Muscle layer of colon (tissue), 2 donors: ENCODE data around the gene MEF2D.

ENCODE experiments used
- H3K27ac ChIP-seq: one replicate; pipeline ENCODE4 v1.7.0; 2013; ENCODE audit warnings: low read depth, mild to moderate bottlenecking, low read length, moderate library complexity
- H3K27me3 ChIP-seq, 2 donors: one replicate each; pipeline ENCODE4 v1.7.0; 2013; ENCODE audit warnings: low read length in 2 of 2, mild to moderate bottlenecking in 2 of 2; ENCODE audit not compliant: insufficient read depth in 2 of 2, control insufficient read depth in 1 of 2
- H3K36me3 ChIP-seq: one replicate; pipeline ENCODE4 v1.7.0; 2013; ENCODE audit warnings: mild to moderate bottlenecking, low read length; ENCODE audit not compliant: insufficient read depth
- H3K4me1 ChIP-seq: one replicate; pipeline ENCODE4 v1.7.0; 2013; ENCODE audit warnings: mild to moderate bottlenecking, low read length; ENCODE audit not compliant: insufficient read depth
- H3K4me3 ChIP-seq, 2 donors: one replicate each; pipeline ENCODE4 v1.7.0; 2013; ENCODE audit warnings: low read length in 2 of 2, low read depth in 1 of 2, mild to moderate bottlenecking in 1 of 2, moderate library complexity in 1 of 2
- H3K9ac ChIP-seq: one replicate; pipeline ENCODE4 v1.7.0; 2013; ENCODE audit warnings: low read length
- H3K9me3 ChIP-seq: one replicate; pipeline ENCODE4 v1.7.0; 2013; ENCODE audit warnings: mild to moderate bottlenecking, low read length
- donor health status: abdominal sarcoma.
- donor health status: Adenocarcinoma of cecum.

Gene MEF2D

DNA sequence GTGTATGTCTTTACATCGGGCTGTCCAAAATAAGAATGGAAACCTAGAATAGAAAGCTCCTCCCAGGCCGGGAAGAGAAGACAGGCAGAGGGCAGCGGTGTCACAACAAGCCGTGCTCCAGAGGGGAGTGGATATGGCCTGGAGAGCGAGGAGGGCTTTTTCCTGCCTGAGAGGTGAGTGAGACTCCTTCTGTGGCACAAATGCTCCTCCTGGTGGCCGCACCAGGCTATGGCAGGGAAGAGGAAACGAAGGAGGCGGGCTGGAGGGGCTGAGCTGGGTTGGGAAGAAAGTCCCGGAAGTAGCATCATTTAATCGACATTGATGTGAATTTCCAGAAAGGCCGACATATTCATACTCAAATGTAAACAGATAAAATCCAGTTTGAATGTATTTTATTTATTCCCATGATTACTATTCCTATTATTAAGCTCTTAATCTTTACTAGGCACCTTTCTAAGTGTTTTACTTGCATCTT is 54.7 kb downstream of the MEF2D start:
- Histone ChIP-seq H3K27ac (no peak overlapping the region), H3K9ac (no peak overlapping the region), H3K27me3 (peaks cover 10 to 29% of the 10 kb centered on the region in 2 donors)

DNA sequence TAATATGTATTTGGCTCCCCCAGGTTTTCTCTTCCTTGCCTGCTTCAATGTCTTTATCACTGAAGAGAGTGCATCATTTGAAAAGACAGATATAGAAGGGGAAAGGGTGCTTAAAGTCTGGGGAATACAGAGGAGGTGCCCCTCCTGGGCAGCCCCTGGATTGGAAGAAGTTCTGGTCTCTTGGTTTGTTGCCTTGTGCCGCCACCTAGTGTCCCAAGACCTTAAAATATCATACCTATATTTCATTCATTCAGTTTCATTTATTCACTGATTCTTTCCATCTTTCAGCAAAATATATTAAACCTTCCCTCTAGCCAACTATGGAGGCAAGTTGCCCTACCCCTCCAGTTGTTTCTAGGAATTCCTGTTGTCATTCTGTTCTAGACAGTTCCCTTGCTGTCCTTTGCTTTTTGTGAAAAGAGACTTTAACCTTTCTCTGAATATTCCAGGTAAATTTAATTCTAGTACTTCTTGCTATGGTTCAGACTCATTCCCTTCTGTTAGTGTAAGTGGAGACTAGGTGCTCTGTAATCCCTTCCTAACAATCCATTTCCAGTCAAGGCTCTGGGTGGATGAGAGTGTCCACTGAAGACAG is 56.1 kb downstream of the MEF2D start:
- H3K27ac ChIP-seq, result no peak overlapping the region
- H3K27me3 ChIP-seq, result peaks cover 19 to 42% of the 10 kb centered on the region in 2 donors
- no peaks in the 10 kb centered on the region for H3K9me3 ChIP-seq
- no peaks in the 10 kb centered on the region for H3K4me1 ChIP-seq
- no peak overlapping the region for H3K4me3 ChIP-seq
- H3K9ac ChIP-seq, result no peak overlapping the region
- H3K36me3 ChIP-seq, result no peaks in the 10 kb centered on the region

More for the DNA sequence above, 54.7 kb downstream of the MEF2D start:
- Histone ChIP-seq H3K9me3 (no peaks in the 10 kb centered on the region), H3K36me3 (no peaks in the 10 kb centered on the region), H3K4me1 (no peaks in the 10 kb centered on the region), H3K4me3 (no peak overlapping the region)

GRCh38 chr1:156443286-156443685 is 57.3 kb downstream of the MEF2D start:
- H3K36me3 ChIP-seq, result no peaks in the 10 kb centered on the region
- no peak overlapping the region for H3K9ac ChIP-seq
- no peaks in the 10 kb centered on the region for H3K4me1 ChIP-seq
- peaks cover 28 to 55% of the 10 kb centered on the region in 2 donors for H3K27me3 ChIP-seq
- H3K27ac ChIP-seq, result no peak overlapping the region
- no peak overlapping the region for H3K4me3 ChIP-seq
- no peaks in the 10 kb centered on the region for H3K9me3 ChIP-seq

DNA sequence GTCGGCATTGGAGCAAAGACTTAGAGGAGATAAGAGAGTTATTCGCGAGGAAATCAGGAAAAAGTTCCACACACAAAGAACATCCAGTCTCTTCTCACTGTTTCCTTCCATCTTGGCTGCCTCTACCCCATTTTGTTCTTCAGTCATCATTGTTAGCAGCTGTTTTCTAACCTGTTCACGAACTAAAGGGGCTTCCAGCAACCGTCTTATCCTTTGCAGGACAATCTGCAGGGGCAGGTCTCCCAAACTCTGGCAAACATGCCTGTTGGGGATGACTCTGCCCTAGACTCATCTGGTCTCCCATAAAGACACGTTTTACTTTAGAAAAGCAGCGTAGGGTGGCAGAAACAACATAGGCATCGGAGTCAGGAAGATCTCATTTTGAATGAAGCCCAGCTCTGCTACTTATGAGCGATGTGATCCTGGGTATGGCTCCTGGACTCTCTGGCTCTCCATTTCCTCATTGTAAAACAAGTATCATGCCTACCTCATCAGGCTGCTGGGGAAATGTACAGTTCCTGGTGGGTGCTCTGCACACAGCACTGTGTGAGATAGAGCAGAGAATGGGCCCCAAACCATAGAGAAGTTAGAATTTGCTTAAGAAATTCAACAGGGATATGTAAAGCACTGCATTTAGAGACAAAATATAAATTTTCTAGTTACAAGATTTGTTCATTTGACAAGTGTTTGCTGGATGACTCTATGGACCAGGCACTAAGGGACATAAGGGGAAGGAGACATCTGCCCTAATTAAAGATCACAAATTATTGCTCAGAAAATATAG is 59.7 kb downstream of the MEF2D start:
- Histone ChIP-seq H3K27ac (no peak overlapping the region), H3K27me3 (peaks cover 50 to 79% of the 10 kb centered on the region in 2 donors), H3K4me3 (no peak overlapping the region), H3K36me3 (no peaks in the 10 kb centered on the region), H3K4me1 (peaks cover 7% of the 10 kb centered on the region), H3K9ac (no peak overlapping the region), H3K9me3 (no peaks in the 10 kb centered on the region)

- Histone ChIP-seq H3K9me3 (no peaks in the 10 kb centered on the region), H3K9ac (no peak overlapping the region), H3K4me3 (no peak overlapping the region), H3K36me3 (no peaks in the 10 kb centered on the region), H3K27me3 (peaks cover 60 to 86% of the 10 kb centered on the region in 2 donors), H3K27ac (no peak overlapping the region), H3K4me1 (peaks cover 8% of the 10 kb centered on the region)
Observed at GRCh38 chr1:156439777-156440183, 60.8 kb downstream of the MEF2D start.

DNA sequence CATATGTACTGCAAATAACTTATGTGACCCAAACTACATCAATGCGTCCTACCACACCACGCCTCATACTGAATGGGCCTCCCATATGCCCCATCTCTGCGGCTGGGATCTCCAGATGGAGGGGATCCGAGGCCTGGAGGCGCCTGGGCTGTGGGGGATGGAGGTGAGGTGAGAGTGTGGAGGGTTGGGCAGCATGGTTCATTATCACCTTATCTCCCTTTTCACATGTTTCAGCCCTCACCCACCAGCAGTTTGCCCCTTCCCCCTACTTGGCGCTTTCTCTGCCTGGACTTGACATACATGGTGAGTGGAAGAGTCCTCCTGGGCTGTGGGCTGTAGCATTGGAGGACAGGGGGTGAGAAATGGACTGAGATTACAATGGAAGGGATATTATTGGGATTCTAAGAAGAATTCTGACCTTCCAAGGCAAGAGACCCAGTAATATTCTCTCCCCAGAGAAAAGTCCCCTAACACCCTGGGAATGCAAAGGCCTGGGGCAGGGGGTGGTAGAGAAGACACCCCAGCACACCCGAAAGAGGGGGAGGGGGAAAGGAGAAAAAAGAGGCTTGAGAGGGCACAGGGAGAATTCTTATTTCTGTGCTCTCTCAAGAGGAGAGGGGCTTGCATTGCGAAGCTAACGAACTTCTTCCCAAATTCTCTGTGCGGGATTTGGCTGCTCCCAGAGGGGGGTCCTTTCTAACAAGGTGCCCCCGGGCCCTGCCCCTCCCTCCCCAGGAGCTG is 61.4 kb downstream of the MEF2D start:
- peaks cover 8% of the 10 kb centered on the region for H3K4me1 ChIP-seq
- no peaks in the 10 kb centered on the region for H3K9me3 ChIP-seq
- no peak overlapping the region for H3K9ac ChIP-seq
- H3K4me3 ChIP-seq, result no peak overlapping the region
- H3K36me3 ChIP-seq, result no peaks in the 10 kb centered on the region
- no peak overlapping the region for H3K27ac ChIP-seq
- H3K27me3 ChIP-seq, result peaks cover 66 to 86% of the 10 kb centered on the region in 2 donors

DNA sequence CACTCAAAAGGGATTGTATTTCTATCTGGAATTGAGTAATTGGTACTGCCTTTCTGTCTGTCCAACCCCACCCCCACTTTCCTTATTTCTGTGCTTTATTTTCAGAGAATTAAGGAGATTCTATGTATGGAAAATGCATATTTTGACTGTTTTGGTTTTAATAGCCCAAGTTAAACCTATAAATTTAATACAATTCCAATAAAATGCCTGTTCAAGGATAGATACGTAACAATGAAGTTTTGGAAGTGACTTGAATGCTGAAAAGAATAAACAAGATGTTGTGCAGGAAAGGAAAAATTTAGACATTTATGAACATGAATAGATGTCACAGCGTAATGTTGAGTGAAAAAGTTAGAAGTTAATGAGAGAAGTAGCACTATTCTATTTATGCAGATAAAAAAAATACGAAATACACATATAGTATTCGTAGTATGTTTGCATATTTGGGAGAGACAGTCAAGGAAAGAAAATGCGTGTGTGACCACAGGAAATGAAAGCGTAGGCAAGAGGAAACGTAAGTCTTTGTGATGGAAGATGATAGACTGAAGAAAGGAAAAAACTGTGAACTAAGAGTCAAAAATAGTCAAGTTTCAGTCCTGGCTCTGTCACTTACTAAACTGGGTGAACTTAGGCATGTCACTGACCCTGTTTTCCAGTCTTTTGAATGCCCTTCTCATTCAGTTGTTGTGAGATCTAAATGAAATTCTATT is 62.1 kb downstream of the MEF2D start:
- peaks cover 71 to 88% of the 10 kb centered on the region in 2 donors for H3K27me3 ChIP-seq
- no peak overlapping the region for H3K27ac ChIP-seq
- no peak overlapping the region for H3K4me3 ChIP-seq

GRCh38 chr1:156437037-156437867 is 63.3 kb downstream of the MEF2D start:
- Histone ChIP-seq H3K9ac (no peak overlapping the region), H3K4me1 (peaks cover 8% of the 10 kb centered on the region), H3K27me3 (peaks cover 81 to 92% of the 10 kb centered on the region in 2 donors), H3K27ac (no peak overlapping the region), H3K4me3 (no peak overlapping the region), H3K9me3 (peaks cover 2% of the 10 kb centered on the region), H3K36me3 (no peaks in the 10 kb centered on the region)

More for the DNA sequence above, 62.1 kb downstream of the MEF2D start:
- Histone ChIP-seq H3K9me3 (no peaks in the 10 kb centered on the region), H3K9ac (no peak overlapping the region), H3K4me1 (peaks cover 8% of the 10 kb centered on the region), H3K36me3 (no peaks in the 10 kb centered on the region)

GRCh38 chr1:156436141-156437036 is 64.2 kb downstream of the MEF2D start:
- Histone ChIP-seq H3K4me1 (peaks cover 8% of the 10 kb centered on the region), H3K36me3 (no peaks in the 10 kb centered on the region), H3K9ac (no peak overlapping the region), H3K27ac (no peak overlapping the region), H3K27me3 (peaks cover 82 to 95% of the 10 kb centered on the region in 2 donors), H3K9me3 (peaks cover 2% of the 10 kb centered on the region), H3K4me3 (peak overlapping the region in 1 of 2 donors; percentile 41)
